Cardiac muscle cell (in vitro differentiated cells and primary cell): ENCODE data around the gene MB. TPM values are rescaled to one million over a fixed set of nuclear protein-coding genes. Genes with fewer than 3 reads are reported as not detected.

Source experiments
- DNase-seq, 2 donors: peaks; one replicate each; pipeline versions ENCODE4 v3.0.0 to v3.0.0-alpha.2; 2010 to 2017; ENCODE audit warnings: low read depth in 1 of 2, low spot score in 1 of 2
- H3K27ac ChIP-seq: fragments of 200-600 bp; sonication (generic); 2 replicates; pipeline ENCODE4 v1.5.1; 2016
- H3K27me3 ChIP-seq: fragments of 200-600 bp; sonication (generic); 2 replicates; pipeline ENCODE4 v1.6.0; 2016; ENCODE audit warnings: control low read depth
- H3K36me3 ChIP-seq: fragments of 200-600 bp; sonication (generic); 2 replicates; pipeline ENCODE4 v1.5.1; 2016; ENCODE audit warnings: control low read depth
- H3K4me1 ChIP-seq: fragments of 200-600 bp; sonication (generic); 2 replicates; pipeline ENCODE4 v1.8.1; 2017; ENCODE audit warnings: low read depth, mild to moderate bottlenecking, mixed run types
- H3K4me3 ChIP-seq: fragments of 200-600 bp; sonication (generic); 2 replicates; pipeline ENCODE4 v1.5.1; 2016; ENCODE audit warnings: mild to moderate bottlenecking
- H3K9me3 ChIP-seq: fragments of 200-600 bp; sonication (generic); 2 replicates; pipeline ENCODE4 v1.5.1; 2017; ENCODE audit warnings: low read depth, mild to moderate bottlenecking, control low read depth
- polyA plus RNA-seq: library from polyadenylated mRNA; unstranded; fragments of >200 nt; fragmentation: Nextera tagmentation; extraction: Ambion mirVana; gene quantifications from 2 replicates; pipeline ENCODE4 v1.2.1, GENCODE V29; 2016
- total RNA-seq: library from RNA; depleted of rRNA; stranded (reverse); fragments of >200 nt; gene quantifications from 2 replicates; pipeline ENCODE4 v1.2.3, GENCODE V29; 2016
- TF ChIP-seq, protein P1 (sequence below): IDR thresholded peaks from 2 replicates; pipeline ENCODE4 v1.5.1; 2012; ENCODE audit warnings: low read depth, mild to moderate bottlenecking, low read length

The MB gene
- total and polyA plus RNA-seq, 2 experiments from 2014 or later, result 829 to 1,065 TPM

DNA sequence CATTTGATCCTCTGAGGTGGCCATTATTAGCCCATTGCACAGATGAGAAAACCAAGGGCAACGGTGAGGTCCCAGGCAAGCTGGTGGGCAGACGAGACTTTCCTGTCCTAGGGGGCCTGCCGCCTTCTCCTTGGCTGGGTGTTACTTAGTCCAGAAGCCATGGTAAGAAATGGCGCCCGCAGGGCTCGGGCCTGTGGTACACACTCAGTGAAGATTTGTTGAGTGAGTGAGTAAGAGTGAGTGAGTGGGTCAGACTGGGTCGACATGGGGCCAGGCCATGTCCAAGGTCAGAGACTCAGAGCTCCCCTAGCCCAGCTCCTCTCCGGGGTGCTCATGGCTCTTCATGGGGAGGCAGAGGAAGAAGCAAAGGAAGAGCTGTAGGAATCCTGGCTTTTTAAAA, 40.5 kb downstream of the MB start:
- TF ChIP-seq, protein P1, sequence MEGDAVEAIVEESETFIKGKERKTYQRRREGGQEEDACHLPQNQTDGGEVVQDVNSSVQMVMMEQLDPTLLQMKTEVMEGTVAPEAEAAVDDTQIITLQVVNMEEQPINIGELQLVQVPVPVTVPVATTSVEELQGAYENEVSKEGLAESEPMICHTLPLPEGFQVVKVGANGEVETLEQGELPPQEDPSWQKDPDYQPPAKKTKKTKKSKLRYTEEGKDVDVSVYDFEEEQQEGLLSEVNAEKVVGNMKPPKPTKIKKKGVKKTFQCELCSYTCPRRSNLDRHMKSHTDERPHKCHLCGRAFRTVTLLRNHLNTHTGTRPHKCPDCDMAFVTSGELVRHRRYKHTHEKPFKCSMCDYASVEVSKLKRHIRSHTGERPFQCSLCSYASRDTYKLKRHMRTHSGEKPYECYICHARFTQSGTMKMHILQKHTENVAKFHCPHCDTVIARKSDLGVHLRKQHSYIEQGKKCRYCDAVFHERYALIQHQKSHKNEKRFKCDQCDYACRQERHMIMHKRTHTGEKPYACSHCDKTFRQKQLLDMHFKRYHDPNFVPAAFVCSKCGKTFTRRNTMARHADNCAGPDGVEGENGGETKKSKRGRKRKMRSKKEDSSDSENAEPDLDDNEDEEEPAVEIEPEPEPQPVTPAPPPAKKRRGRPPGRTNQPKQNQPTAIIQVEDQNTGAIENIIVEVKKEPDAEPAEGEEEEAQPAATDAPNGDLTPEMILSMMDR, result no peak
- no peak for DNase-seq

DNA sequence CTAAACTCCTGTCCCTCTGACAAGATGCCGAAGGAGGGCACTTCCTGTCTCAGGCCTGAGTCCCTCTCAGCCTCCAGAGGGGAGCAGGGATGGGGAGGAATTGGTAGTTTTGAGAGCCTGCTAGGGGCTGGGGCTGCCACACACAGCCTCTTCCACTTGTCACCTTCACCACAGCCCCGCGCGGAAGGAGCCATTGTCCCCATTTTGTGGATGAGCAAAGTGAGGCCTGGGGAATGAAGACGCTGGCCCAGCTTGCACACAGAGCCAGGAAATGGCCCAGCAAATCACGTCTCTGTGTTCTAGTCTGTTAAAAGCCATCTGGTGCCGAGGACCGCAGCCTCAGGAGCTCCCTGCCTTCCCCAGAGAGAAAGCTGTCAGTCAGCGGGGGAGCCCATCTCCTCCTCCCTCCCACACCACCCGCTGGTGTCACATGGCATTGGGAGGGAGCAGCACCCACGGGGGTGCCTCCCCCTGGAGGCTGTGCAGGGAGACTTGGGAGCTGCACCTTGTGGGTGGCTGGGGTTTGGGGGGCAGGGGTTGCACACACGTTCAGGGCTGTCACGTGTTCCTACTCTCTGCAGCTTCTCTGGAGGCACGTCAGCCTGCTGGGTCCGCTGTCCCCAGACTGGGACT, 41.9 kb downstream of the MB start:
- no peak for DNase-seq
- Histone ChIP-seq H3K9me3 (no peaks in the 10 kb centered on the region), H3K27ac (no peak overlapping the region), H3K27me3 (no peaks in the 10 kb centered on the region), H3K36me3 (no peaks in the 10 kb centered on the region), H3K4me1 (no peaks in the 10 kb centered on the region), H3K4me3 (no peak overlapping the region)
- TF ChIP-seq, protein P1, result no peak

More for the DNA sequence above, 40.5 kb downstream of the MB start:
- no peaks in the 10 kb centered on the region for H3K36me3 ChIP-seq
- H3K27me3 ChIP-seq, result no peaks in the 10 kb centered on the region
- H3K27ac ChIP-seq, result no peak overlapping the region
- H3K4me1 ChIP-seq, result no peaks in the 10 kb centered on the region
- H3K4me3 ChIP-seq, result no peak overlapping the region
- no peaks in the 10 kb centered on the region for H3K9me3 ChIP-seq

DNA sequence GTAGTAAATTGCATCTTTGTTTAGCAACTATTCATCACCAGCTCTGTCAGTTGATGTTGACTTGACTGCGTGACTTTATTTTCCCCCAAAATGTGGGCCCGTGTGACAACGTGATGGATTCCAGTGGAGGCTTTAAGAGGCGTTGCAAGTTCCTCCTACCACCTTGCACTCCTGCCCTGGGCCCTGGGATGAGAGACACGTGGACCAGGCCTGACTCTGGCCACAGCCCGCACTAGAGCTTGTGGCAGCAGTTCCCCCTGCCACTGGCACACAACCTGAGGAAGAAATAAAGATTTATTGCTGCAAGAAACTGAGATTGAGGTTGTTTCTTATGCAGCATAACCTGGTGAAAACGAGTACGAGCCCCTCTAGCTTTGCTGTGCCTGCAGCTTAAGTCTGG, 44.6 kb downstream of the MB start:
- TF ChIP-seq, protein P1, result no peak
- H3K27me3 ChIP-seq, result no peaks in the 10 kb centered on the region
- no peak for DNase-seq
- no peaks in the 10 kb centered on the region for H3K36me3 ChIP-seq
- H3K27ac ChIP-seq, result no peak overlapping the region
- H3K4me3 ChIP-seq, result no peak overlapping the region
- no peaks in the 10 kb centered on the region for H3K9me3 ChIP-seq
- peaks cover 7% of the 10 kb centered on the region for H3K4me1 ChIP-seq

DNA sequence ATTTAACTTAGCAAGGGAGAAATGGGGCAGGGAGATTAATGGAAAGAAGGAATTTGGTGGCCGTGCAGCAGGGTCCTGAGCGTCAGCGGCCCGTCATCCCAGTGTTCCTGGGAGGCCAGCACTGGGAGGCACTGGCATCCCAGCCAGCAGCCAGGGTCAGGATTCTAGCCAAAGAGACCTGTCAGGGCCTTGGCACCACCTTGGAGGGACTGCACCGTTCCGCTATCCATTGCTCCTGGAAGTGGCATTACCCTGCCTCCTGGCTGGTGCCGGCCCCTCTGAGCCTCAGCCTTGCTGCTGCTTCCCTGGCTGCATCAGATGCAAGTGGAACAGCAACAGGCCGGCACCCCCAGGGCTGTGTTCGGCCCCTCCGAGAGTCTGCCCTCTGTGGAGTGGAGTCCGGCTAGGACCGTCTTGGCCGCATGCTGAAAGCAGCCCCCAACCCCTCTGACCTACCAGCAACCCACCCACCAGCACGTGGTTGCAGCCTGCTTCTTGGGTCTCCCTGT, 46.4 kb downstream of the MB start:
- no peak overlapping the region for H3K4me3 ChIP-seq
- no peaks in the 10 kb centered on the region for H3K27me3 ChIP-seq
- TF ChIP-seq, protein P1, result no peak

DNA sequence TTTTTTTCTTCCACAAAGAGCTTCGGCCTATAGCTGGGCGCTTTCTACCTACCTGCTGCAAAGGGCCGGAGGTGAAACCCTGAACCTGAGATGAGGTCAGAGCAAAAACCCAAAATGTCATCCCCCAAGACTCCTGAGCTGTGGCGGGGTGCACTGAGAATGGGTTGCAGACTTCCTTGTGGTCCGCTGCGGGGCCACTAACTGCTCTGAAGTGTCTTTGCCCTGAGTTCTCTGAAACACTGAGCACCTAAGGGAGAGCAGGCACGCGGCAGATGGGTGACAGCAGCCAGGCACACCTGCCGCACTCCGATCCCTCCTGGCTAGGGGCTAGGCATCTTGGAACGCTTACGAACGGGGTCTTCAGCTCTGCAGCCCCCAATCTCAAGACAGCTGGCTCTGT, 47.2 kb downstream of the MB start:
- TF ChIP-seq, protein P1, result no peak
- no peaks in the 10 kb centered on the region for H3K36me3 ChIP-seq
- H3K27ac ChIP-seq, result no peak overlapping the region
- H3K4me1 ChIP-seq, result peaks cover 7% of the 10 kb centered on the region
- no peaks in the 10 kb centered on the region for H3K9me3 ChIP-seq
- H3K27me3 ChIP-seq, result no peaks in the 10 kb centered on the region
- DNase-seq, result no peak
- H3K4me3 ChIP-seq, result no peak overlapping the region

More for the DNA sequence above, 46.4 kb downstream of the MB start:
- Histone ChIP-seq H3K36me3 (no peaks in the 10 kb centered on the region), H3K27ac (no peak overlapping the region), H3K4me1 (peaks cover 7% of the 10 kb centered on the region), H3K9me3 (no peaks in the 10 kb centered on the region)
- no peak for DNase-seq
